ENCODE data around the gene C11orf98. TPM values are rescaled to one million over a fixed set of nuclear protein-coding genes. Genes with fewer than 3 reads are reported as not detected.
A peak's percentile ranks its signal among the peaks of the same experiment; 100 is the strongest.

The C11orf98 gene
- total RNA-seq (10 to 100 TPM; 24.2 to 62.3 (median 35.1) TPM), polyA plus RNA-seq (10 to 100 TPM; 50.8 to 55.5 TPM)
- long read RNA-seq, donor 1, transcript C11orf98-201 (4 exons, 654 nt): major isoform, 15 of 19 reads
- long read RNA-seq, donor 1, partial matches to known transcripts: 0 of 19 reads
- long read RNA-seq, donor 1, other reads (novel, unspliced or antisense): 0 of 19 reads
- long read RNA-seq, donor 2, transcript C11orf98-201 (4 exons, 654 nt): major isoform, 20 of 24 reads
- long read RNA-seq, donor 2, partial matches to known transcripts: 0 of 24 reads
- long read RNA-seq, donor 2, other reads (novel, unspliced or antisense): 0 of 24 reads
- long read RNA-seq, donor 3, transcript C11orf98-201 (4 exons, 654 nt): major isoform, 28 of 34 reads
- long read RNA-seq, donor 3, transcript C11orf98-203 (3 exons, 774 nt): minor isoform, 5 of 34 reads
- long read RNA-seq, donor 3, partial matches to known transcripts: 0 of 34 reads
- long read RNA-seq, donor 3, other reads (novel, unspliced or antisense): 0 of 34 reads

GRCh38 chr11:62665075-62665598 lies at the start of gene C11orf98, which contains the start of gene CSKMT:
Gene C11orf98 (minus strand): TSS chr11:62665210. CDS start chr11:62665169, 41 bp downstream.
Gene CSKMT (plus strand): TSS chr11:62665312. CDS start chr11:62665880, 568 bp downstream.
- DNase-seq: peak; percentile 95 to 97 (median 97)
- peak within 1 kb of the TSS; percentile 75 to 79 for H3K27ac ChIP-seq
- intact Hi-C loops (cut with DNase I): no loop called here
- peaks cover 7% of the 10 kb centered on the region for H3K4me1 ChIP-seq (ENCODE audit: insufficient read depth)
- H3K27me3 ChIP-seq: no peaks in the 10 kb centered on the region
- H3K4me3 ChIP-seq: peak within 1 kb of the TSS; percentile 71
- no peaks in the 10 kb centered on the region for H3K36me3 ChIP-seq
- TF ChIP-seq POLR2A (IDR thresholded peaks at IDR 0.05) (peak; percentile 98), CTCF (IDR thresholded peaks at IDR 0.05) (no peak), EP300 (IDR thresholded peaks at IDR 0.05) (peak; percentile 14)
- no peaks in the 10 kb centered on the region for H3K9me3 ChIP-seq
- WGBS, 3 donors: 0 to 1% (median 0%) methylated on average over 44 to 47 of the region's 47 CpGs

GRCh38 chr11:62713343-62713742 lies 48.3 kb upstream of the C11orf98 start:
- H3K4me1 ChIP-seq (ENCODE audit: insufficient read depth): peaks cover 5% of the 10 kb centered on the region
- H3K4me3 ChIP-seq: no peak overlapping the region
- intact Hi-C loops (cut with DNase I): no loop called here
- TF ChIP-seq CTCF (IDR thresholded peaks at IDR 0.05) (no peak), POLR2A (IDR thresholded peaks at IDR 0.05) (no peak), EP300 (IDR thresholded peaks at IDR 0.05) (no peak)
- H3K27me3 ChIP-seq: no peaks in the 10 kb centered on the region
- WGBS, 3 donors: 79 to 86% (median 80%) methylated on average over 2 of the region's 2 CpGs
- no peak overlapping the region for H3K27ac ChIP-seq
- no peaks in the 10 kb centered on the region for H3K9me3 ChIP-seq
- no peaks in the 10 kb centered on the region for H3K36me3 ChIP-seq
- DNase-seq: no peak

GRCh38 chr11:62712861-62713260 lies 47.9 kb upstream of the C11orf98 start:
- WGBS, 3 donors: 15 to 40% (median 31%) methylated on average over 3 of the region's 3 CpGs
- no peaks in the 10 kb centered on the region for H3K36me3 ChIP-seq
- TF ChIP-seq POLR2A (IDR thresholded peaks at IDR 0.05) (no peak), EP300 (IDR thresholded peaks at IDR 0.05) (no peak), CTCF (IDR thresholded peaks at IDR 0.05) (no peak)
- H3K27ac ChIP-seq: no peak overlapping the region
- no peak overlapping the region for H3K4me3 ChIP-seq
- peaks cover 8% of the 10 kb centered on the region for H3K4me1 ChIP-seq (ENCODE audit: insufficient read depth)
- no peak for DNase-seq
- no peaks in the 10 kb centered on the region for H3K27me3 ChIP-seq
- no peaks in the 10 kb centered on the region for H3K9me3 ChIP-seq
- intact Hi-C loops (cut with DNase I): no loop called here

GRCh38 chr11:62712276-62712812 lies 47.3 kb upstream of the C11orf98 start:
- DNase-seq: peak in 1 of 5 donors; percentile 11
- no peaks in the 10 kb centered on the region for H3K9me3 ChIP-seq
- TF ChIP-seq POLR2A (IDR thresholded peaks at IDR 0.05): no peak
- TF ChIP-seq EP300 (IDR thresholded peaks at IDR 0.05): no peak
- TF ChIP-seq CTCF (IDR thresholded peaks at IDR 0.05): no peak
- no peaks in the 10 kb centered on the region for H3K36me3 ChIP-seq
- H3K4me3 ChIP-seq: no peak overlapping the region
- no peak overlapping the region for H3K27ac ChIP-seq
- no peaks in the 10 kb centered on the region for H3K27me3 ChIP-seq
- intact Hi-C loops (cut with DNase I): no loop called here
- peaks cover 8% of the 10 kb centered on the region for H3K4me1 ChIP-seq (ENCODE audit: insufficient read depth)
- 55 to 69% (median 65%) methylated on average over 6 of the region's 6 CpGs for WGBS, 3 donors
